ENCODE data around the gene SLC35F4.
"Not testable (repeated sequence)": the region's sequence is repeated elsewhere in the genome, so short reads cannot be mapped to it uniquely, and the experiment has no call there.

Gene SLC35F4

DNA sequence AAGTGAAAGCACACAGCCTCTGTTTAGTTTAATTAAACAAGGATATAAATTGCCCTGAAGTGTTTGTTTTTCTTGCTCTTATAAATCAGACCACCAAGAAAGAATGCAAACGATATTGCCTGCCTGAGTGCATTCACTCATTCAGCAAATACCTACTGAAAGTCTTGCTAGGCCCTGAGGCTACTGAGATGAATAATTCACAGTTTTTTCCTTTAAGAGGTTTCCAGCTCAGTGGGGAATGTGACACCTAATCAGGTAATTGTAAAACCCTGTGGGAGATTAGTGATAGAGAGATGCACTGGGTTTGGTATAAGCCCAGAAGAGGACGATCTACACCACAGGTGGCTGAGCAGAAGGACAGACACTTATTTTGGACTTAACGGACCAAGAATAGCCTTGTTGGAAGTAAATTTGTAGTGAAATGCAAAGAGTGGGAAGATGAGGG lies 151.4 kb downstream of the SLC35F4 start:
- DNase-seq: no peak

- DNase-seq: no peak
Observed at GRCh38 chr14:57712698-57713097, 153.2 kb downstream of the SLC35F4 start.

DNA sequence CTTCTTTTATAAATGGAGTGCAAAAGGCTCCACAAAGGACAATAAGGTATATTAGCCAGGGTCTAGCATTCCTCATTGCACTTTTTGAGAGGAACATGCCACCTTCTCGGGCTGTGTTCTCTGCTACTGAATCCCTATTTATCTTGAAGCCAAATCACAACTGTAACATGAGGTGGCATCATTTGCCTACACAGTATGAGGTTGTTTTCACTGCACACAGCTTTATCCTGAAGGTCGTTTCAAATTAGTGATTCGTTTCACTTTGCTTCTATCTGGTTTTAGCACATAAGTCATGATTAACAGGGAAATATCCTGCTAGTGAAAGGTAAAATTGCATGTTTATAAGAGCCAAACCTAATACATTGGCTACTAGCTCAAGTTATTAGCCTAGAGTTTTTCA lies 153.8 kb downstream of the SLC35F4 start:
- no peak for DNase-seq

- no peak for DNase-seq
Observed at GRCh38 chr14:57709909-57710308, 156.0 kb downstream of the SLC35F4 start.

GRCh38 chr14:57709086-57709485 lies 156.8 kb downstream of the SLC35F4 start:
- DNase-seq: not testable (repeated sequence)

DNA sequence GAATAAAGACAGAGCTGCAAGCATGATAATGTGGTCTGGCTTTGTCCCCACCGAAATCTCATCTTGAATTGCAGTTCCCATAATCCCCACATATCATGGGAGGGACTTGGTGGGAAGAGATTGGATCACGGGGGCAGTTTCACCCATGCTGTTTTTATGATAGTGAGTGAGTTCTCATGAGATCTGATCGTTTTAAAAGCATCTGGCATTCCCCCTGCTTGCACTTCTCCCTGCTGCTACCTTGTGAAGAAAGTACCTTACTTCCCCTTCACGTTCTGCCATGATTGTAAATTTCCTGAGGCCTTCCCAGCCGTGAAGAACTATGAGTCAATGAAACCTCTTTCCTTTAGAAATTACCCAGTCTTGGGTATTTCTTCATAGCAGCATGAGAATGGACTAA lies 158.7 kb downstream of the SLC35F4 start:
- no peak for DNase-seq

DNA sequence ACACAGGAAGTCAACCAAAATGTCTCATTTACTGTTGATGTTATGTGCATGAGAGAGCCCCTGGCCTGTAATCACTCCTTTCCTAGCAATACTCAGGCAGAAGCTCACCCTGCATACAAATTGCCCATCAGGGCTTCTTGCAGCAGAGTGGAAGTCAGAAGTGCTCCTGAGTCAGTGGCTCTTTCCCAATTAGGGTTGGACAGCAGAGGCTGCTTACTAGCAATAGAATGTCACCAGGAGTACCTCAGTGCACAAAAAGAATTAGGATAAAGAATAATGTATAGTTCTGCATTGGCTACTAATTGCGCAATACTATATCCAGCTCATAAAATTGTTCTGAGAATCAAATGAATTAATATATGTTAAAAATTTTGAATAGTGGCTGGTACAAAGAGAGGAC lies 161.1 kb downstream of the SLC35F4 start:
- no peak for DNase-seq

DNA sequence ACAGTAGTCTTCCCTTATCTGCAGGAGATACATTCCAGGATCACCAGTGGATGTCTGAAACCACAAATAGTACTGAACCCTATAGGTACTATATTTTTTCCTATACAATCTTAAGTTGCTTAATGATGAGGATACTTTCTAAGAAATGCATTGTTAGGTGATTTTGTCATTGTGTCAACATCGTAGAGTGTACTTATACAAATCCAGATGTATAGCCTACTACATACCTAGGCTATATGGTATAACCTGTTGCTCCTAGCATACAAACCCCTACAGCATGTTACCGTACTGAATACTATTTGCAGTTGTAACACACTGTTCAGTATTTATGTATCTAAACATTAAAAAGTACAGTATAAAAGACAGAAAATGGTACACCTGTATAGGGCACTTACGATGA lies 165.9 kb downstream of the SLC35F4 start:
- no peak for DNase-seq

- DNase-seq: peak; percentile 1 to 9
Observed at GRCh38 chr14:57692671-57693070, 173.2 kb downstream of the SLC35F4 start.

- DNase-seq: no peak
Observed at GRCh38 chr14:57687416-57687815, 178.5 kb downstream of the SLC35F4 start.

GRCh38 chr14:57686304-57686703 lies 179.6 kb downstream of the SLC35F4 start:
- DNase-seq: no peak

DNA sequence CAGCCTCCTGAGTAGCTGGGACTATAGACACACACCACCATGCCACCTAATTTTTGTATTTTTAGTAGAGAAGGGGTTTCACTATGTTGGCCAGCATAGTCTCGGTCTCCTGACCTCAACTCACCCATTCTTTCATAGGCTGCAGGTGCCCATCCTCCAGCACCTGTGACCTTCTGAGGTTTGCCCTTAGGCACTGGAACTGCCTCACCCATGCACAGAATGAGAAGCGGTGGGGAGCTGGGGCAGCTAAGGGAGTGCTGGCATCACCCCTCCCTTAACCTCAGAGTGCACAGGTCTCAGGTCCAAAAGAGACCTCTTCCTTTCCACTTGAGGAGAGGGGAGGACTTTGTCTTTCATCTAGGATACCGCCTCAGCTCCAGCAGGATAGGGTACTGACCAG lies 194.9 kb downstream of the SLC35F4 start:
- no peak for DNase-seq

GRCh38 chr14:57660208-57660607 lies 205.7 kb downstream of the SLC35F4 start:
- DNase-seq: no peak

DNA sequence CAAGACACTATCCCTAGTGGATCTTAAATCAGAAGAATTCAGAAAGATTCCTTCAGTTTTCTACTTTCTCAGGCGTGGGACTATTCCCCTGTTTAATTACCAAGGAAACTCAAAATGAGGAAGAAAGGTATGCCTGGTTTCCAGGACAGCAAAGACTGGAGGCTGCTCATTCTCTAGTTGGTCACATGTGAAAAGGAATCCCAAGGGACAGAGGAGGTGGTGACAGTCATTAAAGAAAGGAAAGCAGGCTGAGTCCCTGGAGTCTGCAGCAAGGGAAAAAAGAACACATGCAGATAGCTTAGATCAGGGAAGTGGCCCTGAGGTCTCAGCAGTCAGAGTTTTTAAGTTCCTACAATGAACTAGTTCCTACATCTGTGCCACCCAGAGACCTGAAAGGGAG lies 206.8 kb downstream of the SLC35F4 start:
- no peak for DNase-seq

- DNase-seq: no peak
Observed at GRCh38 chr14:57657487-57657886, 208.4 kb downstream of the SLC35F4 start.

GRCh38 chr14:57656853-57657252 lies 209.0 kb downstream of the SLC35F4 start:
- no peak for DNase-seq

DNA sequence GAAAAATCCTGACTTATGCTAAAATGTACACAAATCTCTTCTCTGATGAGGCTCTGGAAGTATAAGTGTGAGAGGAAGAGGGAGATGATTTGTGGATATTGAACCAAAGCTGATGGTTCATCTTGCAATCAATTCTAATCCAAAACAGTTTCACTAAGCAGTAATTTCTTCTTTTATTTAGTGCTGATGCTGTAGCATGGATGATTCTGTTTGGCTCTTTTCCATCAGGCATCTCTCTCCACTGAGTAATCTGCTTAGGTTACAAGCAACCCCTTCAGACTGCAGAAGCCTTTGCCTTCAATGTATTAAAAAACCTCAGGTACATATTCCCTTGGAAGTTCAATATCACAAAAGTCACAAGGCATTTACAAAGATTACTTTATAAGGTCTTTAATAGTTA lies 213.1 kb downstream of the SLC35F4 start:
- no peak for DNase-seq

- DNase-seq: no peak
Observed at GRCh38 chr14:57641776-57642175, 224.1 kb downstream of the SLC35F4 start.

GRCh38 chr14:57640036-57640435 lies 225.9 kb downstream of the SLC35F4 start:
- no peak for DNase-seq

- no peak for DNase-seq
Observed at GRCh38 chr14:57637901-57638300, 228.0 kb downstream of the SLC35F4 start.

DNA sequence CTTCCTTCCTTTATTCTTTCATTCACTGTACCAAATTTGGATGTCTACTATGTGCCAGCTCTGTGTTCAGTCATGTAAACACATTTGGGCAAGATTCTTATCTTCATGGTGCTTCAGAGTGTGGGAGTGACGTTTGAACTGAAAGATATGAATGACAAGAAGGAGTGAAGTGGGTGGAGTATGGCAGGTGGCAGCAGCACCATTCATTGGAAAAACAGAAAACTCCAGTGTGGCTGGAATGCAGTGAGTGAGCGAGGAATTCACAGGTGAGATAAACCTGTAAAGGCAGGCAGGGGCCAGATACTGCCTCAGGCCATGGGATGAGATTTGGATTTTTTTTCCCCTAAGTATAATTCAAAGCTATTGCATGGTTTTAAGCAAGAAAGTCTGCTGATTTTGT lies 231.6 kb downstream of the SLC35F4 start:
- no peak for DNase-seq

- no peak for DNase-seq
Observed at GRCh38 chr14:57632649-57633048, 233.2 kb downstream of the SLC35F4 start.

GRCh38 chr14:57617510-57617909 lies 248.4 kb downstream of the SLC35F4 start:
- DNase-seq: no peak

GRCh38 chr14:57612946-57613345 lies 252.9 kb downstream of the SLC35F4 start:
- DNase-seq: no peak

DNA sequence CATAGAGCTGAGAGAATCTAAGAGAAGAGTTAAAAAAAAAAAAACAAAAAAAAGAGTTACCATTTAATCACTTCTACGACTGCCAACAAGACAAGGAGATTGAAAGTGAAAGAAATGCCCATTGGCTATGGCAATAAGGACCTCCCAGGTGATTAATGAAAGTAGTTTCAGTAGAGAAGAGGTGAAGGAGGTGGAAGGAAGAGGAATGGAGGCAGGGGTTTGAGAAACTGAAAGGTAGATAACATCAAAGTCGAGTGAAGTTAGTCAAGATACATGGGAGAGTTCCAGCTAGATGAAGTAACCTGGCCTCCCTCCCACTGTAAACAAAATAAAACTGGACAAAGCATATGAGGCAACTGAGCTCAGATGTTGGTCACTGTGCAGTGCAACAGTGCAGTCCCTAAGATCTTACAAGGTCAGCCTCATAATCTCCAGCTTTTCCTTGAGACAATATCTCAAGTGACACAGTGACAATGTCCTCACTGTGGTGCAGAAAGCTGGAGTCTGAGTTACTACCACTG lies 254.3 kb downstream of the SLC35F4 start:
- DNase-seq: no peak

DNA sequence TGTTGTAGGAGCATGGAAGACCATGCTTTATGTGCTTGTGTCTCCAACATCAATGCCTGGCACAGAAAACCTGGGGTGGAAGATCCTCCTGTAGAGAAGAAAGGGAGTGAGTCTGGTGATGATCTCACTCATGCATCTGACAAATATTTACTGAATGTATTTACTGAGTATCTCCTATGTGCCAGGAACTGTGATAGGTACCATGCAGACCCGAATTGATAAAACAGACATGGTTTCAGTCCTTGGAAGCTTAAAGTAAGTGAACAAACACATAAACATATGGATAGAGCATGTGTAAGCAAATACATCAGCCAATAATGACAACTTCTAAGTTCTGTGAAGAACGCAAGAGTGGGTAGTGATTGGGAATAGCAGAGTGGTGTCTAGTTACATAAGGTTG lies 255.3 kb downstream of the SLC35F4 start:
- DNase-seq: no peak

Data from inflammatory macrophage treated with lipopolysaccharide for 1 hour (primary cell).